NCI-H524 (cell line): Measurements from ENCODE around the gene LLGL2.

Experiments
- DNase-seq, 2 experiments: peaks; one replicate each; lab custom pipeline; 2025; lab: John Stamatoyannopoulos, UW

The LLGL2 gene

GRCh38 chr17:75550139-75550465, 24.6 kb downstream of the LLGL2 start:
- no peak for DNase-seq

- DNase-seq = no peak
Observed at GRCh38 chr17:75551266-75551665, 25.8 kb downstream of the LLGL2 start.

GRCh38 chr17:75552425-75553294, 27.2 kb downstream of the LLGL2 start:
- no peak for DNase-seq

- DNase-seq = no peak
Observed at GRCh38 chr17:75553295-75554110, 28.0 kb downstream of the LLGL2 start.

GRCh38 chr17:75555679-75556153, 30.2 kb downstream of the LLGL2 start:
- no peak for DNase-seq

GRCh38 chr17:75557075-75557851, 31.8 kb downstream of the LLGL2 start:
- no peak for DNase-seq

GRCh38 chr17:75557852-75558665, 32.6 kb downstream of the LLGL2 start:
- no peak for DNase-seq

GRCh38 chr17:75558666-75559530, 33.4 kb downstream of the LLGL2 start:
- no peak for DNase-seq

- DNase-seq = no peak
Observed at GRCh38 chr17:75559958-75560533, 34.5 kb downstream of the LLGL2 start.

GRCh38 chr17:75561927-75562603, 36.6 kb downstream of the LLGL2 start:
- no peak for DNase-seq

- no peak for DNase-seq
Observed at GRCh38 chr17:75563063-75563758, 37.7 kb downstream of the LLGL2 start.

GRCh38 chr17:75564195-75564594, 38.7 kb downstream of the LLGL2 start:
- DNase-seq = no peak

- DNase-seq = no peak
Observed at GRCh38 chr17:75565066-75565465, 39.6 kb downstream of the LLGL2 start.

GRCh38 chr17:75565618-75566017, 40.1 kb downstream of the LLGL2 start:
- no peak for DNase-seq

- DNase-seq = no peak
Observed at GRCh38 chr17:75566416-75566815, 40.9 kb downstream of the LLGL2 start.

GRCh38 chr17:75566834-75567233, 41.3 kb downstream of the LLGL2 start:
- no peak for DNase-seq

GRCh38 chr17:75568412-75569255, 43.1 kb downstream of the LLGL2 start:
- no peak for DNase-seq
